Motor neuron (in vitro differentiated cells): ENCODE data around the gene BAIAP3. TPM values are rescaled to one million over a fixed set of nuclear protein-coding genes. Genes with fewer than 3 reads are reported as not detected.

Experiments used
- ATAC-seq, 8 experiments: fragments of 200-7000 bp; cut with Tn5 transposase; replicated peaks in 6 of 8; 2 replicates each; pipeline ENCODE4 v1.8.0; 2021; ENCODE audit warnings: mild to moderate bottlenecking in 8 of 8, moderate library complexity in 8 of 8
- H3K27ac ChIP-seq, 2 donors: fragments of 250-450 bp; sonication (Bioruptor Pico); 2 replicates each; pipeline ENCODE4 v1.9.0; 2021; ENCODE audit warnings: antibody characterized with exemption in 2 of 2, mild to moderate bottlenecking in 2 of 2, moderate library complexity in 1 of 2
- H3K4me1 ChIP-seq, 2 donors: fragments of 250-450 bp; sonication (Bioruptor Pico); replicated peaks in 1 of 2; 2 replicates each; pipeline ENCODE4 v1.6.1; 2021; ENCODE audit warnings: antibody characterized with exemption in 2 of 2, mild to moderate bottlenecking in 2 of 2, moderate library complexity in 1 of 2
- H3K4me3 ChIP-seq, 5 donors: fragments of 250-450 bp; sonication (Bioruptor Pico); 2 replicates each; pipeline ENCODE4 v1.9.0; 2021; ENCODE audit warnings: antibody characterized with exemption in 5 of 5, mild to moderate bottlenecking in 5 of 5, moderate library complexity in 4 of 5
- WGBS, 10 experiments: fragments of 450-650 bp; shearing (Covaris generic); methylation state at CpG; one replicate each; pipeline ENCODE4 v1.0.0; 2022; 5-methylcytosine and 5-hydroxymethylcytosine counted together
- in situ Hi-C, 9 experiments: fragments of 400-800 bp; cut with MboI; loops; one replicate each; pipeline ENCODE4 v1.15.0; 2021; ENCODE audit warnings: low sequenced_read_pairs in 9 of 9, low pct_unique_long_range_greater_than_20kb in 2 of 9; ENCODE audit not compliant: unreplicated experiment in 9 of 9
- total RNA-seq, 8 experiments: library from RNA; unstranded; fragments of 300-600 nt; gene quantifications; 2 replicates each; pipeline versions ENCODE4 v1.2.3 to v1.2.4, GENCODE V29; 2022

Gene BAIAP3
- total RNA-seq, 8 experiments from 2014 or later, result 0.40 to 85.8 (median 4.7) TPM

- H3K27ac ChIP-seq, result no peak overlapping the region
- ATAC-seq, result no peak
- H3K4me3 ChIP-seq, result no peak overlapping the region
- no CpG with 5 or more reads among the region's 4 CpGs for WGBS, 10 experiments
- in situ Hi-C loops, result no loop called here
- peaks cover 7 to 9% of the 10 kb centered on the region in 2 donors for H3K4me1 ChIP-seq
These were observed 27.1 kb upstream of the BAIAP3 start for GRCh38 chr16:1306334-1306733.

DNA sequence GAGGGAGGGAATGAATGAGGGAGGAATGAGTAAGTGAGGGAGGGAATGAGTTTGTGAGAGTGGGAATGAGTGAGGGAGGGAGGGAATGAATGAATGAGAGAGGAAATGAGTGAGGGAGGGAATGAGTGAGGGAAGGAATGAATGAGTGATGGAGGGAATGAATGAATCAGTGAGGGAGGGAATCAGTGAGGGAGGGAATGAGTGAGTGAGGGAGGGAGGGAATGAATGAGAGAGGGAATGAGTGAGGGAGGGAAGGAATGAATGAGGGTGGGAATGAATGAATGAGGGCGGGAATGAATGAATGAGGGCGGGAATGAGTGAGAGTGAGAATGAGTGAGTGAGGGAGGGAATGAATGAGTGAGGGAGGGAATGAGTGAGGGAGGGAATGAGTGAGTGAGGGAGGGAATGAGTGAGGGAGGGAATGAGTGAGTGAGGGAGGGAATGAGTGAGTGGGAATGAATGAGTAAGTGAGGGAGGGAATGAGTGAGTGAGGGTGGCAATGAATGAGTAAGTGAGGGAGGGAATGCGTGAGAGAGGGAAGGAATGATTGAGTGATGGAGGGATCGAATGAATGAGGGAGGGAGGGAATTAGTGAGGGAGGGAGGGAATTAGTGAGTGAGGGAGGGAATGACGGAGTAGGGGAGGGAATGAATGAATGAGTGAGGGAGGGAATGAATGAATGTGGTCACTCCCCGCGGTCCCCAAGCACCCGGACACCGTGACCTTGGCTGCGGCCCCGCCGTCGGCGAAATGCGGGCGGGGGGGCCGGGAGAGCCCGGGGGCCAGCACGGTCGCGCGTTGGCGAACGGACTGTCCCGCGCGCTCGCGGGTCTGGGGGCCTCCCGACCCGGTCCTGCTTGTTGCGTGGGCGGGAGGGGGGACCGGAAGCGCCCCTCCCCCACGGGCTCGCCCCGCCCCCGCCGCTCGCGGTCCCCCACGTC is 25.1 kb upstream of the BAIAP3 start:
- in situ Hi-C loops, result no loop called here
- ATAC-seq, result peak in 6 of 8 experiments; percentile 3 to 56 (median 36)
- peak overlapping the region; percentile 100 for H3K27ac ChIP-seq

DNA sequence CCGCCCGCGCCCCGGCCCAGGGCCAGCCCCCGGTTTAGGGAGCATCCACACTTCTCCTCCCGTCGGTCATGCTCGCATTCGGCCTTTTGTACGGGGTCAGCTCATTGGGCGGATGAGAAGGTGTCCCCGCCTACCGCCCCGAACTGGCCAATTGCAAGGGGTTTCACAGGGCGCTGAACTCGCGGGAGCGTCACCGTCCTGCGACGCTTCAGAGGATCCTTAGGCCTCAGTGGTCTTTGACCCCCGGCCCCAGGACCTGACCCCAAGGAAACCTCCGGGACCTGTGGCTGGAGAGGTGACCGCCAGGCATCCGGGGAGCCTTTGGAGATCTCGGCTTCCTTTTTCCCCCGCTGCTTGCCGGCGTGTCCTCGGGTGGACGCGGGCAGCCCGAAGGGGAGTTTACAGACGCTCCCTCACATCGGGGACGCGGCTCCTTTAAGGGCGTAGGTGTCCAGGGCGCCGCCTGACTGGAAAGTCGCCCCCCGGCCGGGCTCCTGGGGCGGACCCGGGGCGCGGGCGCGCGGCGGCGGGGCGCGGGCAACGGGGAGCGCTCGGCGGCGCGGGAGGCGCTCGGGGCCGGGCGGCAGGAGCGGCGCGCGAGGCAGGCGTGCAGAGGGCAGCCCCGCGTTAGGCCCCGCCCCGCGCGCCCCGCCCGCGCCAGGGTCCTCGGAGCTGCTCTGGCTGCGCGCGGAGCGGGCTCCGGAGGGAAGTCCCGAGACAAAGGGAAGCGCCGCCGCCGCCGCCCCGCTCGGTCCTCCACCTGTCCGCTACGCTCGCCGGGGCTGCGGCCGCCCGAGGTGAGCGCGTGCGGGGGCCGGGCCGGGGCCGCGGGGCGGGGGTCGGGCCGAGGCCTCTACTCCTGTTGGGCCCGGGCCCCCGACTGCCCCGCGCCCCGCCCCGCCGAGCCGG is 24.2 kb upstream of the BAIAP3 start, which contains the start of gene UBE2I:
Gene UBE2I, plus strand, starts transcription at position 660 of the 909 bp plus-strand sequence. CDS start 4,395 bp downstream, outside the sequence.
- peak within 1 kb of the TSS; percentile 100 for H3K27ac ChIP-seq
- peak within 1 kb of the TSS; percentile 83 to 97 (median 88) for H3K4me3 ChIP-seq
- in situ Hi-C loops, result no loop called here
- 0% methylated on average over 2 to 6 of the region's 117 CpGs; no CpG with 5 or more reads in 7 of the 10 experiments for WGBS, 10 experiments
- H3K4me1 ChIP-seq, result peaks cover 16% of the 10 kb centered on the region in 2 donors
- ATAC-seq, result peak; percentile 76 to 89 (median 86)

More for the DNA sequence above, 25.1 kb upstream of the BAIAP3 start:
- peaks cover 16% of the 10 kb centered on the region in 2 donors for H3K4me1 ChIP-seq
- WGBS, 10 experiments, result 11 to 62% (median 20%) methylated on average over 1 to 4 of the region's 43 CpGs; no CpG with 5 or more reads in 5 of the 10 experiments
- peak overlapping the region; percentile 83 to 97 (median 88) for H3K4me3 ChIP-seq

GRCh38 chr16:1309888-1310831 is 23.3 kb upstream of the BAIAP3 start:
- Histone ChIP-seq H3K27ac (peak overlapping the region; percentile 100), H3K4me1 (peaks cover 16% of the 10 kb centered on the region in 2 donors), H3K4me3 (peak overlapping the region; percentile 83 to 97 (median 88))
- peak in 2 of 8 experiments; percentile 1 for ATAC-seq
- in situ Hi-C loops, result no loop called here
- 0 to 6% (median 0%) methylated on average over 2 to 21 of the region's 77 CpGs; no CpG with 5 or more reads in 2 of the 10 experiments for WGBS, 10 experiments

- WGBS, 10 experiments, result 0 to 7% (median 0%) methylated on average over 1 to 3 of the region's 14 CpGs; no CpG with 5 or more reads in 6 of the 10 experiments
- peaks cover 16% of the 10 kb centered on the region in 2 donors for H3K4me1 ChIP-seq
- H3K27ac ChIP-seq, result no peak overlapping the region
- no peak for ATAC-seq
- in situ Hi-C loops, result no loop called here
- peak overlapping the region; percentile 83 to 97 (median 88) for H3K4me3 ChIP-seq
These were observed 22.6 kb upstream of the BAIAP3 start for GRCh38 chr16:1310832-1311200.

DNA sequence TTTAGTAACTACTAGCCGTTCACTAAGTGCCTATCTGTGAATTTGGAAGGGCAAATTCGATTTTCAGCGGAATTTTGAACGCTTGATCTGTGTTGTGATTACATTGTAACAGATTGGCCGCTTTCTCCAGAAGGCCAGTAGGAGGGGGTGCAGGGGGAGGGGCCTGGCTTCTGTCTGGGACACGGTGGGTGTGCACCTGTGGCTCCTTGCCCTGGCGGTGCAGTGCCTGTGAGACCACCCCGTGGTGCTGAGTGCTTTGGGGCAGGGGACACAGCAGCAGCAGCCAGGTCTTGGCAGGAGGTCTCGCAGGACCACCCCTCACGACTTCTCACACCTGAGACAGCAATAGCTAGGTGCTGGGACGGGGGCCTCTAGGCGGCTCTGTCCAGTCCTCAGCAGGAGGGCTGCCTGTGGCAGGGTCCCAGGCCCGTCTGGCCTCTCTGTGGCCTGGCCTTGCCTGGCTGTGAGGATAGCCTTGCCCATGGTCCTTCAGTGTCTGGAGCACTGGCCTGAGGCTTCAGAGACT is 22.2 kb upstream of the BAIAP3 start:
- H3K27ac ChIP-seq, result no peak overlapping the region
- peak in 1 of 8 experiments; percentile 0 for ATAC-seq
- 5 to 14% (median 11%) methylated on average over 2 to 7 of the region's 13 CpGs; no CpG with 5 or more reads in 6 of the 10 experiments for WGBS, 10 experiments
- in situ Hi-C loops, result no loop called here
- H3K4me1 ChIP-seq, result peaks cover 16% of the 10 kb centered on the region in 2 donors
- H3K4me3 ChIP-seq, result peak overlapping the region; percentile 83 to 97 (median 88)

DNA sequence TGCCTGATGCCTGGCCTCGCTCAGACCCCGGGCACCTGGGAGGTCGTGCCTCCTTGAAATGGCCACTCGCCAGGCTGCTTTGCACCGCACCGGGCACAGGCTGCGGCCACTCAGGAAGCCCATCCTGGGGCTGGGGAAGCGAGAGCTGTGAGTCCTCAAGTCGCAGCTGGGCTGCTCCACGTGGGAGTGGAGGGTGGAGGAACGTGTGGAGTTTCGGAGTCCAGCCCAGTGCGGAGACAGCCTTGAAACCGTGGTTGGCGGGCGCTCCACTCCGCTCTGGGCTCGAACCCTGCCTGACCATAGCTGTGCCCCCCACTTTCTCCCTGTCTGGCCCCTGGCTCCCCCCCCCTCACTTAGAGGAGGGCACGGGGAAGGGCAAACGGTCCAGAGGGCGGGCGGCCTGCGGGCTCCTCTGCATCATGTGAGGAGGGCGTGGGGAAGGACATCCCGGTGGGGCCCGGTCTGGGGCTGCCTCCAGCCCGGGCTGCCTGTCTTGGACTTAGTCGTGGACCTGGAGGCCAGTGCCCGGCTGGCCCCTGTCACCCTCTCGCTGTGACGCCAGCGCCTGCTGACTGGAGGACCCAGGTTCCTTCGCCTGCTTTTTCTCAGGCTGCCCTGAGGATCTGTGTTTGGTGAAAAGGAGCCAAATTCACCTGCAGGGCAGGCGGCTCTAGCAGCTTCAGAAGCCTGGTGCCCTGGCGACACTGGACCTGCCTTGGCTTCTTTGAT is 21.5 kb upstream of the BAIAP3 start:
- H3K4me3 ChIP-seq, result peak overlapping the region; percentile 83 to 97 (median 88)
- no peak overlapping the region for H3K27ac ChIP-seq
- in situ Hi-C loops, result no loop called here
- 40 to 100% methylated on average over 1 of the region's 35 CpGs; no CpG with 5 or more reads in 8 of the 10 experiments for WGBS, 10 experiments
- peaks cover 16% of the 10 kb centered on the region in 2 donors for H3K4me1 ChIP-seq
- peak in 2 of 8 experiments; percentile 14 to 16 for ATAC-seq

GRCh38 chr16:1312467-1312816 is 21.0 kb upstream of the BAIAP3 start:
- 90 to 100% (median 100%) methylated on average over 1 to 6 of the region's 16 CpGs; no CpG with 5 or more reads in 6 of the 10 experiments for WGBS, 10 experiments
- Histone ChIP-seq H3K4me3 (no peak overlapping the region), H3K4me1 (peaks cover 16% of the 10 kb centered on the region in 2 donors), H3K27ac (no peak overlapping the region)
- no peak for ATAC-seq
- in situ Hi-C loops, result no loop called here

DNA sequence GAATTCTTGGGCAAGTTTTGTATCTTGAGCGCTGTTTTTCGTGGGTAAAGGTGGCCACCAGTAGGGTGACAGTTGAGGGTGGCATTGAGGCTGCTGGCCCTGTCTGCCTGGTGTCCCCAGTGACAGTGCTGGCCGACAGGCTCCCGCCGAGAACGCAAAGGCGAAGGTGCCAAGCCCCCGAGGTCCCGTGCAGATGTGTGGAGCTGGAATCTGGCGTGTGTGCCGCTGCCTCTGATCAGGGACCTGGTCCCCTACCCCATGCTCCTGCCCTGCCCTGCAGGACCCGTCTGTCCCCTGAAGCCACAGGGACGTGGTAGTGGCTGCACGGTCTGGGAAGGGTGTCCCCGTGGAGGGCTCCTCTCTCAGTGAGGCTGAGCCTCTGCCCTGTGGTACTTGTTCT is 20.5 kb upstream of the BAIAP3 start:
- H3K4me3 ChIP-seq, result no peak overlapping the region
- no peak overlapping the region for H3K27ac ChIP-seq
- peaks cover 16% of the 10 kb centered on the region in 2 donors for H3K4me1 ChIP-seq
- WGBS, 10 experiments, result 84 to 100% (median 97%) methylated on average over 2 to 8 of the region's 15 CpGs; no CpG with 5 or more reads in 6 of the 10 experiments
- no peak for ATAC-seq
- in situ Hi-C loops, result no loop called here

GRCh38 chr16:1313721-1314369 is 19.6 kb upstream of the BAIAP3 start:
- ATAC-seq, result no peak
- no peak overlapping the region for H3K4me3 ChIP-seq
- H3K4me1 ChIP-seq, result peaks cover 16% of the 10 kb centered on the region in 2 donors
- in situ Hi-C loops, result no loop called here
- WGBS, 10 experiments, result 90 to 100% (median 99%) methylated on average over 2 to 19 of the region's 38 CpGs; no CpG with 5 or more reads in 5 of the 10 experiments
- no peak overlapping the region for H3K27ac ChIP-seq
